Aorta (tissue), 5 donors: ENCODE results near the gene PHKA2. TPM values are rescaled to one million over a fixed set of nuclear protein-coding genes. Genes with fewer than 3 reads are reported as not detected.
"Not testable (repeated sequence)": the region's sequence is repeated elsewhere in the genome, so short reads cannot be mapped to it uniquely, and the experiment has no call there.

Source experiments
- ATAC-seq: fragments of 200-7000 bp; cut with Tn5 transposase; one replicate; pipeline ENCODE4 v1.9.1; 2022; ENCODE audit warnings: moderate library complexity; ENCODE audit not compliant: low FRiP score
- DNase-seq, 2 donors: peaks; one replicate each; pipeline ENCODE4 v3.0.0-alpha.2; 2020
- H3K27ac ChIP-seq, 2 donors: one replicate each; pipeline ENCODE4 v1.5.1; 2013; ENCODE audit warnings: low read length in 2 of 2, mild to moderate bottlenecking in 2 of 2, moderate library complexity in 2 of 2, control low read depth in 1 of 2, inconsistent platforms in 1 of 2, low read depth in 1 of 2
- H3K27me3 ChIP-seq, 2 donors: one replicate each; pipeline ENCODE4 v1.6.1; 2013; ENCODE audit warnings: control low read depth in 1 of 2, low read length in 1 of 2, mild to moderate bottlenecking in 1 of 2, moderate library complexity in 1 of 2; ENCODE audit not compliant: insufficient read depth in 2 of 2, control insufficient read depth in 1 of 2
- H3K36me3 ChIP-seq, 2 donors: one replicate each; pipeline ENCODE4 v1.6.1; 2013; ENCODE audit warnings: control low read depth in 1 of 2, low read length in 1 of 2, mild to moderate bottlenecking in 1 of 2; ENCODE audit not compliant: insufficient read depth in 2 of 2, control insufficient read depth in 1 of 2
- H3K4me1 ChIP-seq, 2 donors: one replicate each; pipeline ENCODE4 v1.6.1; 2013; ENCODE audit warnings: low read length in 2 of 2, control low read depth in 1 of 2, mild to moderate bottlenecking in 1 of 2, moderate library complexity in 1 of 2; ENCODE audit not compliant: insufficient read depth in 2 of 2, control insufficient read depth in 1 of 2
- H3K4me3 ChIP-seq, 2 donors: one replicate each; pipeline ENCODE4 v1.5.1; 2013; ENCODE audit warnings: low read length in 2 of 2, control low read depth in 1 of 2, mild to moderate bottlenecking in 1 of 2
- H3K9me3 ChIP-seq: one replicate; pipeline ENCODE4 v1.6.1; 2013; ENCODE audit warnings: mild to moderate bottlenecking, low read length; ENCODE audit not compliant: control insufficient read depth
- WGBS, 2 donors: extraction: QIAGEN DNeasy Blood & Tissue Kit; methylation state at CpG; one replicate each; pipeline ENCODE4 v1.1.7; 2013; 5-methylcytosine and 5-hydroxymethylcytosine counted together
- intact Hi-C, 2 donors: fragments of 100-400 bp; cut with DNase I; formaldehyde crosslinking; loops; one replicate each; pipeline versions ENCODE4 v1.14.2 to v1.15.0; 2022
- polyA plus RNA-seq, 2 donors: library from polyadenylated mRNA; stranded (reverse); fragments of 200-250 nt; gene quantifications; one replicate each; pipeline ENCODE4 v1.2.3, GENCODE V29; 2013
- total RNA-seq, 2 donors: library from RNA; stranded (reverse); fragmentation: NEBNext Ultra II Directional; extraction: Animal tissue kit (Norgen Biotek cat#: 25700); gene quantifications; one replicate each; pipeline ENCODE4 v1.2.1, GENCODE V29; 2021
- donor health status: healthy with polysubstance abuse.
- donor health status: Bipolar disorder and iron deficiency.
- donor health status: DM: no; HTN: no; CAD: no.
- donor health status: DM: no; HTN: no; CAD: no.
- donor health status: DM: yes; HTN: yes; CAD: no.

The PHKA2 gene
- total and polyA plus RNA-seq, 4 donors: 1.5 to 45.6 (median 27.9) TPM

DNA sequence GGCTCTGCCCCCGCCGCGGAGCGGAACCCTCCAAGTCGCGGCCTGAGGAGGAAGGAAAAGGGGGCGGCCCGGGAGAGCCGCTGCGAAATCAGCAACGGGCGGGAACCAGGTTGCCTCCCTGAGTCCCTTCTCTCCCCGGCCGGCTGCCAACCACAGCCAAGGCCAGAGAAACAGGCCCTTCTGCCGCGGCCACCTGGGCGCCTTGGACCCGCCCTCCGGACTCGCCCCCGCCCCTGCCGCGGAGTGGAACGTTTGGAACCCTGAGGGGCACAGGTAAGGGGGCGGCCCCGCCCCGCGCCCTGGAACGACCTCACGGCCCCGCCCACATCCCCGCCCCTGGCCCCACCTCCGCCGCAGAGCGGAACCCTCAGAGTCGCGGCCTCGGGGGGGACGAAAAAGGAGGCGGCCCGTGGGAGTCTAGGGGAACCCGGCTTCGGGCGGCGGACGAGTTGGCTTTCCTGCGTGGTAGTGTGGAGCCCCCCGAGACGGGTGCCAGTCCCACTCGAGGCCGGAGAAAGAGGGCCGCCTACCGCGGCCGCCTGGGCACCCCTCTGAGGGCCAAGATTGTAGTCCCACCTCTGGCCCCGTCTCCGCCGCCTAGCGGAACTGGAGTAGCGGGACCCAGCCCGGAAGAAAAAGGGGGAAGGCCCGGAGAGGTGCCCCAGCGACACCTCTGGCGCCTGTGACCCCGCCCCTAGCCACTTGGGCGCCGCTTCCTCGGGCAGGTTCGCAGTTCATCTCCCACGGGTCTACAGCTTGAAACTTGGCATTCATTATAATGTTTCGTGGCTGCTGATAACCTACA is 669 bp upstream of the PHKA2 start:
- intact Hi-C loops: no loop called here
- ATAC-seq (peak; percentile 93), DNase-seq (peak; percentile 86 to 93)
- Histone ChIP-seq H3K4me3 (peak overlapping the region; percentile 34 to 99), H3K27ac (peak overlapping the region in 1 of 2 donors; percentile 92), H3K36me3 (no peaks in the 10 kb centered on the region), H3K9me3 (no peaks in the 10 kb centered on the region), H3K27me3 (no peaks in the 10 kb centered on the region), H3K4me1 (no peaks in the 10 kb centered on the region)
- 0 to 10% methylated on average over 43 to 71 of the region's 71 CpGs for WGBS, 2 donors

DNA sequence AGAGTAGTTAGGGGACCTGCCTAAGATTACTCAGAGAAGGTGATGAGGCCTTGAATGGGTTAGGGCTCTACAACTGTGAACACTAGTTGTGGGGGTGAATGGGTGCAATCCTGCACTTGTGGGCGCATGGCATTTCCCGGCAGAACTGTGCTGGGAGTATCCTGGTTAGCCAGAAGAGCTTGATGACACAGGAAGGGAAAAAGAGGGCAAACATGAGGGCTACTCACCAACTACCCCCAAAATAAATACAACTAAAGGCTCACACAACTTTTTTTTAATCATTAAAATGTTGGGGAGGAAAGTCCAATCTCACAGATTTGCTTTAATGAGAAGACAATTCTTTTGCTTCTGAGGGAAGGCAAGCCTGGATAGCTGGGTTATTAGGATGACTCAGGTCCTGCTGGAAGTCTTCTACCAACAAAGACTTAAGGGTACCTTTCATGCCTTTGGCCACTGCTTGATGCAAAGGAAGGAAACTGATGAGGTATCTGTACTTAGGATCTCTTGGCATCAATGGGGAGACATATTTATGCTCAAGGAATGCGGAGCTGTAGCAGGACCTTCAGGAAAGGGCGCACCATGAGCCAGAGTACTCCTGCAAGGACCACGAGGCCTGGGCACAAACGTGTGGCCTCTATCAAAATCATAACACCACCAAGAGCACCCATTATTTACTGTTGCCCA is 2.6 kb downstream of the PHKA2 start:
- Histone ChIP-seq H3K27me3 (no peaks in the 10 kb centered on the region), H3K36me3 (no peaks in the 10 kb centered on the region), H3K4me3 (no peak overlapping the region), H3K9me3 (no peaks in the 10 kb centered on the region), H3K4me1 (no peaks in the 10 kb centered on the region), H3K27ac (no peak overlapping the region)
- ATAC-seq (no peak), DNase-seq (no peak)
- WGBS, 2 donors: 64 to 77% methylated on average over 6 of the region's 6 CpGs
- intact Hi-C loops: no loop called here

DNA sequence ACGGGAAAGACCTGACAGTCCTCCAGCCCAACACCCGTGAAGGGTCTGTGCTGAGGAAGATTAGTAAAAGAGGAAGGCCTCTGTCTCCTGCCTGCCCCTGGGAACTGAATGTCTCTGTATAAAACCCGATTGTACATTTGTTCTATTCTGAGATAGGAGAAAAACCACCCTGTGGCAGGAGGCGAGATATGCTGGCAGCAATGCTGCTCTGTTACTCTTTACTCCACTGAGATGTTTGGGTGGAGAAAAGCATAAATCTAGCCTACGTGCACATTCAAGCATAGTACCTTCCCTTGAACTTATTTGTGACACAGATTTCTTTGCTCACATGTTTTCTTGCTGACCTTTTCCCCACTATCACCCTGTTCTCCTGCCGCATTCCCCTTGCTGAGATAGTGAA is 3.7 kb downstream of the PHKA2 start:
- ATAC-seq, DNase-seq, H3K27ac ChIP-seq, H3K4me1 ChIP-seq, H3K4me3 ChIP-seq, H3K36me3 ChIP-seq, H3K9me3 ChIP-seq, H3K27me3 ChIP-seq, intact Hi-C loops: not testable (repeated sequence)
- 64 to 67% methylated on average over 6 of the region's 6 CpGs for WGBS, 2 donors

DNA sequence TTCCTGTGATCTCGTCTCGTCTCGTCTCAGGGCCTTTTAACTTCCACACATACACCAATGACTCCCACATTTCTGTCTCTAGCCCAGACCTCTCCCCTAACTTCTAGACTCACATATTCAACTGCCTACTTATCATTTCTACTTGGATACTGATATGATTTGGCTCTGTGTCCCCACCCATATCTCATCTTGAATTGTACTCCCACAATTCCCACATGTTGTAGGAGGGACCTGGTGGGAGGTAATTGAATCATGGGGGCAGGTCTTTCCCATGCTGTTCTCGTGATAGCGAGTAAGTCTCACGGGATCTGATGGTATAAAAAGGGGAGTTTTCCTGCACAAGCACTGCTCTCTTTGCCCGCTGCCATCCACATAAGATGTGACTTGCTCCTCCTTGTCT is 8.9 kb downstream of the PHKA2 start:
- H3K9me3 ChIP-seq: no peaks in the 10 kb centered on the region
- WGBS, 2 donors: 88 to 98% methylated on average over 7 of the region's 7 CpGs
- H3K27ac ChIP-seq: no peak overlapping the region
- no peak for ATAC-seq
- intact Hi-C loops: no loop called here
- no peak overlapping the region for H3K4me3 ChIP-seq
- DNase-seq: no peak
- no peaks in the 10 kb centered on the region for H3K36me3 ChIP-seq
- H3K4me1 ChIP-seq: no peaks in the 10 kb centered on the region
- no peaks in the 10 kb centered on the region for H3K27me3 ChIP-seq

DNA sequence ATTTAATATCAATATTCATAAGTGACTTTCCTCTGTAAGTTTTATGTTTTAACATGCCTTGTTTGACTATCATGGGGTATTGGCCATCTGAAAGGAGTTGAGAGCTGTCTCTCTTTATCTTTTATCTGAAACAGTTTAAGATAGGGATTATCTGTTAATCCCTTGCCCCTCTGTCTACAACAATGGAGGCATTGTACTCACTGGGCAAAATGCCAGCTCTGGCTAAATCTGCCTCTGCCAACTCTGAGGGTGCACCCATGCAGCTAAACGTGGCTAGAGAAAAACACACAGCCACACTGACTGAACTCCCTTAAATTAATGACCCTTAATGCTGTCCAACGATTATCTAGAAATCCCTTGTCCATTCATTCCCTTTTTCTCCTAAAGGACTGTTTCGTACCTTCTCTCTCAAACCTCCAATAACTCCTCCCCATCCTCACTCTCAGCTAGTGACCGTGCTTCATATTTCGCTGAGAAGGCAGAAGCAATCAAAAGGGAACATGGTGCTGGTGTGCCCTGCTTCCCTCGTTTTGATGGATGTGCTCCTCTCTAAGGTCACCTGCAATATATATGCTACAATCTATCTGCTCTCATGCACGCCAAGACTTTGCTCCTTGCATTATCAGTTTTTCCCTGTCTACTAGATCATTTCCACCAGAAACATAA is 10.3 kb downstream of the PHKA2 start:
- no peaks in the 10 kb centered on the region for H3K9me3 ChIP-seq

DNA sequence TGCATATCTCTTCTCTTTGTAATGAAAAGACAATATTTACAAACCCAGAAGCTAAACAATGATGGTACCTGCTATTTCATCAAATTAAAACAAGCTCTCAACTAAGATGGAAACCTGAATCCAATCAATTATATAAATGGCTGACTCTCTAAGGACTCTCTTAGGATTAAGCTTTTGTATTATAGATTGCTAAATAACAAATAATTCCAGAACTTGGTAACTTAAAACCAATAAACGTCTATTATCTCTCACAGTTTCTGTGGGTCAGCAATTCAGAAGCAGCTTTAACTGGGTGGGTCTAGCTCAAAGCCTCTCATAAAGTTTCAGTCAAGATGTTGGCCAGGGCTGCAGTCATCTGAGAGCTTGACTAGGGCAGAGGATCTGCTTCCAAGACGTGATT is 12.4 kb downstream of the PHKA2 start:
- intact Hi-C loops: no loop called here
- ATAC-seq (no peak), DNase-seq (no peak)
- Histone ChIP-seq H3K27me3 (no peaks in the 10 kb centered on the region), H3K27ac (no peak overlapping the region), H3K9me3 (no peaks in the 10 kb centered on the region), H3K4me3 (no peak overlapping the region), H3K36me3 (no peaks in the 10 kb centered on the region), H3K4me1 (no peaks in the 10 kb centered on the region)
- 59 to 78% methylated on average over 2 of the region's 2 CpGs for WGBS, 2 donors

More for the DNA sequence above, 10.3 kb downstream of the PHKA2 start:
- no peak overlapping the region for H3K27ac ChIP-seq
- intact Hi-C loops: no loop called here
- no peaks in the 10 kb centered on the region for H3K27me3 ChIP-seq
- no peaks in the 10 kb centered on the region for H3K36me3 ChIP-seq
- 63 to 71% methylated on average over 7 of the region's 7 CpGs for WGBS, 2 donors
- DNase-seq: no peak
- H3K4me1 ChIP-seq: no peaks in the 10 kb centered on the region
- no peak for ATAC-seq
- no peak overlapping the region for H3K4me3 ChIP-seq

DNA sequence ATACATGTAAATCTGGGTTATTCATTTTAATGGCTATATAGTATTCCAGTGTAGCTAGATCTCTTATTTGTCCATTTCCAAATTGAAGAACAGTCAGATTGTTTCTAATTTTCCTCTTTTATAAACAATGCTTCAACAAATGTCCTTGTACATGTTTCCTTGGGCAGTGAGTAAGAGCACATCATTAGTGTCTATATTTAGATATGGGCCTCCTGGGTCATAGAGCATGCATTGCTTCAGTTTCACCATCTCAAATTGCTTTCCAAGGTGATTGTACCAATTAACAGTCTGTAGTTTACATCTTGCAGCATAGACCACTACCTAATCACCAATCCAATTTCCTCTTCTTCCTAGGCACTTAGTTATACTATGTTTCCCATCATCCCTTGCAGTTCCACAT is 13.4 kb downstream of the PHKA2 start:
- H3K36me3 ChIP-seq: no peaks in the 10 kb centered on the region
- ATAC-seq (no peak), DNase-seq (no peak)
- H3K27ac ChIP-seq: no peak overlapping the region
- H3K27me3 ChIP-seq: no peaks in the 10 kb centered on the region
- no peaks in the 10 kb centered on the region for H3K9me3 ChIP-seq
- intact Hi-C loops: no loop called here
- H3K4me3 ChIP-seq: no peak overlapping the region
- no peaks in the 10 kb centered on the region for H3K4me1 ChIP-seq

DNA sequence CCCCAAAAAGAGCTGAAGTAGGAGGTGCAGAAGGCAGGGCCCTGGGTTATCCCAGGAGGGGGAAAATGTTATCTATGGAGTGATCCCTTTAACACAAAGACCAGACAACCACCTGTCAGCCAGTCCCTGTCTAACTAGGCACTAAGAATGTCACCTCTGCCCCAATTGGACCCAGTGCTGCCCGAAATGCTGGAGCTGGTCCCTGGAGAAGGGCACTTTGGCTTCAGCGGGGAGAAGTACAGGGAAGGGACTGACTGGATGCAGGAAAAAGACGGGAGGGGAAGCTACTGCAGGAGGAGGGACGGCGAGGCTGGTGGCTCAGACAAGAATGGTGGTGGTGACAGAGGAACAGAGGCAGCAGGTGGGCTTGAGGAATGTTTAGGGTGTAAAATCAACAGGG is 17.3 kb downstream of the PHKA2 start:
- ATAC-seq (no peak), DNase-seq (no peak)
- 81 to 95% methylated on average over 5 of the region's 5 CpGs for WGBS, 2 donors
- Histone ChIP-seq H3K27ac (no peak overlapping the region), H3K36me3 (no peaks in the 10 kb centered on the region), H3K27me3 (no peaks in the 10 kb centered on the region), H3K4me1 (no peaks in the 10 kb centered on the region), H3K9me3 (no peaks in the 10 kb centered on the region), H3K4me3 (no peak overlapping the region)
- intact Hi-C loops: no loop called here
